Activated naive CD4-positive, alpha-beta T cell treated with anti-CD3 and anti-CD28 coated beads, Interleukin-2, amount 50 U/mL, for 72 hours (primary cell): ENCODE results near the gene MAST1. TPM values are rescaled to one million over a fixed set of nuclear protein-coding genes. Genes with fewer than 3 reads are reported as not detected.
"Not testable (repeated sequence)": the region's sequence is repeated elsewhere in the genome, so short reads cannot be mapped to it uniquely, and the experiment has no call there.

Source experiments
- ATAC-seq, 2 donors: fragments of 150-1000 bp; cut with Tn5 transposase; 2 replicates each; pipeline ENCODE4 v1.10.0; 2021; ENCODE audit warnings: mild to moderate bottlenecking in 2 of 2, moderate library complexity in 2 of 2
- DNase-seq, 2 donors: peaks; one replicate each; pipeline ENCODE4 v3.0.0; 2021 to 2022; ENCODE audit warnings: low spot score in 2 of 2
- H3K27ac Mint-ChIP-seq, 2 donors: one replicate each; pipeline ENCODE4 v1.8.0; 2022; ENCODE audit warnings: mild to moderate bottlenecking in 2 of 2, mixed read lengths in 2 of 2
- H3K36me3 Mint-ChIP-seq, 2 donors: one replicate each; pipeline ENCODE4 v1.8.0; 2022; ENCODE audit warnings: mixed read lengths in 2 of 2
- H3K9me3 Mint-ChIP-seq, 2 donors: one replicate each; pipeline ENCODE4 v1.8.0; 2022; ENCODE audit warnings: mixed read lengths in 2 of 2
- total RNA-seq, 2 donors: library from RNA; stranded (reverse); gene quantifications; one replicate each; pipeline ENCODE4 v1.2.3, GENCODE V29; 2022

The MAST1 gene
- total RNA-seq, 2 donors from 2014 or later: 0.77 to 4.6 TPM

DNA sequence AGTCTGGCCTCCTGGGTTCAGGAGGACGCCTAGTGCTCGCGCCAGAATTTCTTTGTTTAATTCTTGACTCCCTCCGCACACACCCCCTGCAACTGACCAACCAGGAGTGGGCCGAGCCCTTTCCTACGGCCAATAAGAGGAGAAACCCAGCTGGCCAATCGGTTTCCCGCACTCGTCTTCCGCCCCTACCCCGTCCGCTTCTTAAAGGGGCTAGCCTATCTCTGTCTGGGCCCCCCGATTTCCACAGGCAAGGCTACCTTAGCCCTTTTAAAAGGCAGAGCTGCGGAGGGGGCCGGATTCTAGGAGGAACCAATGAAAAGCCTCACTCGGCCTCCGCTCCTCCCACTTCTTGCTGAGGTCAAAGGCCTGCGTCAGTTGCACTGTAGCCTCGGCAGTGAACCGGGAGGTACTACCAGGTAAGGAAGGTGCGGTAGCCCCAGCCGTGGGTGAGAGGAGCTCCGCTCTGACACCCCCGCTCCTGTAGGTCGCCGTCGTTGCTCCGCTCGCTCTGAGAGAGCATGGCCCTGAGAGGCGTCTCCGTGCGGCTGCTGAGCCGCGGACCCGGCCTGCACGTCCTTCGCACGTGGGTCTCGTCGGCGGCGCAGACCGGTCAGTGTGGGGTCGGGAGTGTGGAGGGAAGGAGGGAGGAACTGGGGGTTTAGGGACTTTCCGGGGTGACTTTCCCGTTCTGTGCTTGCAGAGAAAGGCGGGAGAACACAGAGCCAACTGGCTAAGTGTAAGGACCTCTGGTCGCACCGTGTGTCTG is 52.7 kb downstream of the MAST1 start, which contains the start of gene GCDH:
GCDH (plus strand) TSS at position 374 of the 766 bp plus-strand sequence; CDS start at position 519, 145 bp downstream.
- DNase-seq (peak; percentile 91 to 92), ATAC-seq (peak; percentile 93 to 97)
- Mint-ChIP-seq H3K27ac (peak within 1 kb of the TSS; percentile 84 to 93), H3K36me3 (peaks cover 5 to 9% of the 10 kb centered on the region in 2 donors), H3K9me3 (no peaks in the 10 kb centered on the region)

DNA sequence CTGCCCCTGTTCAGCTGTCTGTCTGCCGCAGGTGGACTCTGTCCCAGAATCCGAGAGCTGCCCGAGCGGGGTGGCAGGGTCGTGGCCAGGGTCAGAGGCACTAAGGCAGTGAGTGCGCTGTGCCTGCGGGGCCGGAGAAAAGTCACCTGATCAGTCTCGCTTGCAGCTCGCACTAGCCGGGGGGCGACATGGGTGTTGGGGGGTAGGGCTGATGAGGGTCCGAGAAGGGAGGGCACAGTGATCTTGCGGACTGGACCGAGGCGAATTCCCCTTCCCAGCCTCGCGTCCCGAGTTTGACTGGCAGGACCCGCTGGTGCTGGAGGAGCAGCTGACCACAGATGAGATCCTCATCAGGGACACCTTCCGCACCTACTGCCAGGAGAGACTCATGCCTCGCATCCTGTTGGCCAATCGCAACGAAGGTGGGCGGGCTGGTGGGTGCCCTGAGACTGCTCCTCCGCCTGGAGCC is 53.3 kb downstream of the MAST1 start:
- ATAC-seq (no peak), DNase-seq (no peak)
- H3K27ac Mint-ChIP-seq: peak overlapping the region; percentile 84 to 93
- no peaks in the 10 kb centered on the region for H3K9me3 Mint-ChIP-seq
- peaks cover 5 to 9% of the 10 kb centered on the region in 2 donors for H3K36me3 Mint-ChIP-seq

DNA sequence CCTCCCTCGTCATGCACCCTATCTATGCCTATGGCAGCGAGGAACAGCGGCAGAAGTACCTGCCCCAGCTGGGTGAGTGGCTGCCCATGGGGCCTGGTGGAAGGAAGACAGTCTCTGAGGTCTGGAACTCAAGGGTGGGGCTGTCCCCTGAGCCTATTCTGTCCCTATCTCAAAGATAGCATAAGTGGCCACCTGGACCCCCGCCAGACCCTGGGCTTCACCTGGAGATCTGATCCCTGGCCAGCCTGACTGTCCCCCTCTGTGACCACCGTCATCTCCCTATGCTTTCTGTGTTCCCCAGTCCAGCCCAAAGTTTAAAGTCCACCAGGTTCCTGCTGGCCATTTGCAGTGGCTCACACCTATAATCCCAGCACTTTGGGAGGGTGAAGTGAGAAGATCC is 55.3 kb downstream of the MAST1 start:
- Mint-ChIP-seq H3K9me3 (no peaks in the 10 kb centered on the region), H3K36me3 (peaks cover 5 to 9% of the 10 kb centered on the region in 2 donors), H3K27ac (peak overlapping the region in 1 of 2 donors; percentile 55)
- DNase-seq (no peak), ATAC-seq (no peak)

DNA sequence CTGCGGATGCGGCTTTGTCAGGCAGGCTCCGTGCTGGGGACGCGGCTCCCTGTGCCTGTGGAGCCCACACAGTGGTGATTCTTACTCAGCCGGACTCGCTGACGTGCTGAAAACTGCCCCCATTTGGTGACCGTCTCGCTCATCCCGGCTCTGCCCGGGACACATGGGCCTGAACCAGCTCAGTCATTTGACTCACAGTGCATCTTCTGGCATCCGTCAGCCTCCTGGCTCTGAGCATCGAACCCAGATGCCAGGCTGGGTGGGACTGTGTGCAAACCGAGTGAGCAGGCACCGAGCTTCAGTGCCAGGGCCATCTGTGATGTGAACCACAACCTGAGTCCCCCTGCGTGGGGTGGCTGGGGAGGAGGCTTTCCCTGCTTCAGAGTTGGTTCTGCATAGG is 58.1 kb downstream of the MAST1 start:
- no peak overlapping the region for H3K27ac Mint-ChIP-seq
- peaks cover 0 to 3% of the 10 kb centered on the region in 2 donors for H3K36me3 Mint-ChIP-seq
- ATAC-seq (no peak), DNase-seq (no peak)
- no peaks in the 10 kb centered on the region for H3K9me3 Mint-ChIP-seq

DNA sequence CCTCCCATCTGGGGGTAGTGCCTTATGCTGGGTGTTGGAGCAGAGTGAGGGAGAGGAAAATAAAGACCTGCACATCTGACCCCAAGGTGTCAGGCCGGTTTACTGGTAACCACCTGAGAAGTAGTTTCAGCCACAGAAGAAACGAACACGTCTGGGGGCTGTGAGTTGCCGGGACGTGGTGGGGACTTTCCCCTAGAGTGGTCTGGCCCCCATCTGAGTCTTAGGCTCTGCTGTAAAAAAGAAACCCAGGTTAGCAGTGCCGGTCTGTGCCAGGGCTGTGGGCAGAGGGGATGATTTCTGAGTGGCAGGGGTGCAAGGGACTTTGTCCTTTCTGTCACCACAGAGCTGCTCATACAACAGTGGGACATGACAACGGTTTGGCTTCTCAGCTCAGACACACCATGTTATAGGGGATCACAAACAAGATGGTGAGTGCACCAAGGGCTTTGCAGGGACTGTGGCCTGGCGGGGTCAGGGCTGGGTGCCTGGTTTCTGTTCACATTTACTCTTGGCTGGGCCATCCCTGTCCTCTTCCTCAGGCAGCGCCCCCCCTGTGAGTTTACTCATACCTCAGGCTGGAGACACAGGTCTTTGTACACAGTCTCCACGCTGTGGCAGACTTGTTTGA is 61.7 kb downstream of the MAST1 start:
- Mint-ChIP-seq H3K9me3 (no peaks in the 10 kb centered on the region), H3K36me3 (no peaks in the 10 kb centered on the region), H3K27ac (peak overlapping the region in 1 of 2 donors; percentile 39)
- peak in 1 of 2 donors; percentile 9 for DNase-seq
- ATAC-seq: peak; percentile 81 to 83

DNA sequence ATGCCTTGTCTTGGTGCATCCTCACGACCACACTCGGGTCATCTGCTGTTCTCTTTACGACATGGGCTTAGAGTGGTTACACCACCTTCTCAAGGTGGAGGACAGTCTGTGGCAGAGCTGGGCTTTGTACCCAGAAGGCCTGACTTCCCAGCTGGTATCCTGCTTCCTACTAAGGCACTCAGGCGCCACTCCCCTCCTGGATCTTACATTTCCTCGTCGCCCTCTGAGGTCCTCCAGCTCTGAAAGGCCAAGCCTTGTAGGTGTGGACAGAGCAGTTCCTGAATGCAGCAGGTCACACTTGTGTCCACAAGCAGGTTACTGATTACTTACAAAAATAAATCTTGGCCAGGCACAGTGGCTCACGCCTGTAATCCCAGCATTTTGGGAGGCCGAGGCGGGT is 68.9 kb downstream of the MAST1 start:
- Mint-ChIP-seq H3K36me3 (no peaks in the 10 kb centered on the region), H3K27ac (peak overlapping the region in 1 of 2 donors; percentile 22), H3K9me3 (no peaks in the 10 kb centered on the region)
- ATAC-seq (no peak), DNase-seq (no peak)

DNA sequence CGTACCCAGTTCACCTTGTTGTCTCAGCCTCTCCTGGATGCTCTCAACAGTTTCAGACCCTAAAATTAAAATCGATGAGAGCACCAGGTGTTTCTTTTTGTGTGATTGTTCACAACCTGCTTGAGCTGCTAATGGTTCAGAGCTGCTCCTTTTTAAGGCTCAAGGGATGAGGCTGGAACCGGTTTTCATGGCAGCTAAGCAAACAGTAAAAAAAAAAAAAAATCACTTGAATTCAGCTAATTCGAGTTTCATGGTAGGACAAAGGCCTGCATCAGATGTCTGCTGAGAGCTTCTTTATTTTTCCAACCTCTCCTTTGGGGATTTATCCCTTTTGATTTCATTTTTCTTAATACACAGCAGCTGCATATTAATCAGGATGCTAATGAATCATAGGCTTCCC is 74.3 kb downstream of the MAST1 start:
- H3K27ac Mint-ChIP-seq: no peak overlapping the region
- no peaks in the 10 kb centered on the region for H3K9me3 Mint-ChIP-seq
- ATAC-seq (no peak), DNase-seq (no peak)
- no peaks in the 10 kb centered on the region for H3K36me3 Mint-ChIP-seq

DNA sequence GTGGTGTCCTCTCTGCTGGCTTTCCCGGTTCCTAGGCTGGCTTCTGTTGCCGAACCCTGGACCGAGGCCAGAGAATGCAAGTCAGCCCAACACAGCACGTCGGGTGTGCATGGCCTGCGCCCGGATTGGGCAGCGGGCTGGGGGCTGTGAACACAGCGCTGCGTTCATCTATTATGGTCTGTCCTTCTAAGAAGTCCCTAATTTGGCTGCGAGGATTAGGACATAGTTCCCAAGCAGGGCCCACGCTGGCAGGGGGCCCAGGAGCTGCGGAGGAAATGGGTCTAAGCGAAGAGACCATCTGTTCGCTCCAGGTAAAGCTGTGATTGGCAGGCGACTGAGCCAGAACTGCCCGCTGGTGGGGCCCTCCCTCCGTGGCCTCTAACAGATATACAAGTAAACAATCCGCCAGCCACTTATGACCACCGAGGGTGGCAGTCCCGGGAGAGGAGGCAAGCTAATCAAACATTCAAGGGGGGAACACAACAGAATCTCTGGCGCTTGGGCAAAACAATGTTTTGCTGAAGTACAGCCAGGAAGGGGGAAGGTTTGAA is 74.8 kb downstream of the MAST1 start:
- ATAC-seq: no peak
- no peaks in the 10 kb centered on the region for H3K36me3 Mint-ChIP-seq
- no peak overlapping the region for H3K27ac Mint-ChIP-seq
- no peaks in the 10 kb centered on the region for H3K9me3 Mint-ChIP-seq
- DNase-seq: no peak

DNA sequence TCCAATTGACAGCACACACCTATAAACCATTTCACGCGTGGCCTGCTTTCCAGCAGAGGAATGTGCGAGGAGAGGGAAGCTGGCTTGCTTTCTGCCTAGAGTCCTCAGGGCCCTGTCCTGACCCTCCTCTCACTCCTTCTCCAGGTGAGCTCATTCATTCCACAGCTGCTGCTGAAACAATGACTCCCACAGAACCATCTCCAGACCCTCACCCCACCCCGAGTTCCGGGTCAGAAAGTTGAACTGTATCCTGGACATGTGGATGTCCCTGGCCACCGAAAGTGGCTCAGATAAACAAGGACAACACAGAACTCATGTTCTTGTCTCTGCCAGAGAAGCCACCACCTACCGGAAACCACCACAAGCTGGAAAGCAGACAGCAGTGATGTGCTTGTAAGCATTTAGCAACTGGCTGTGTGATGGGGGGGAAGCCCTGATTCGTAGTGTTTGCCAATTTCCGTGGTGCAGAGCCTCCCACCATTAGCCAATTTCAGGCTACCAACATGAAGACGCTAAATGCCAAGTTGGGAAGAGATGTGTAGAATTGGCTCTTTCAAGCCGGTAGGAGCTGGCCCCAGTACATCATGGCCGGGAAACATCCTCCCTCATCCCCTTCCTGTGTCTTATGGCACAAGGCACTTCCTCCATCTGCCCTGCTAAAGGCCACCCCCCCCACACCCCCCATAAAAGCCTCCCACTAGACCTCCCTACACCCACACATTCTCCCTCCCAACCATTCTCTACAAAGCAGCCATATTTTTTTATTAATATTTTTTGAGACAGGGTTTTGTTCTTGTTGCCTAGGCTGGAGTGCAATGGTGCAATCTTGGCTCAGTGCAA is 75.8 kb downstream of the MAST1 start:
- ATAC-seq: peak; percentile 56 to 65
- H3K36me3 Mint-ChIP-seq: peaks cover 0 to 10% of the 10 kb centered on the region in 2 donors
- peak overlapping the region; percentile 53 to 86 for H3K27ac Mint-ChIP-seq
- H3K9me3 Mint-ChIP-seq: peaks cover 0 to 7% of the 10 kb centered on the region in 2 donors
- peak in 1 of 2 donors; percentile 45 for DNase-seq

DNA sequence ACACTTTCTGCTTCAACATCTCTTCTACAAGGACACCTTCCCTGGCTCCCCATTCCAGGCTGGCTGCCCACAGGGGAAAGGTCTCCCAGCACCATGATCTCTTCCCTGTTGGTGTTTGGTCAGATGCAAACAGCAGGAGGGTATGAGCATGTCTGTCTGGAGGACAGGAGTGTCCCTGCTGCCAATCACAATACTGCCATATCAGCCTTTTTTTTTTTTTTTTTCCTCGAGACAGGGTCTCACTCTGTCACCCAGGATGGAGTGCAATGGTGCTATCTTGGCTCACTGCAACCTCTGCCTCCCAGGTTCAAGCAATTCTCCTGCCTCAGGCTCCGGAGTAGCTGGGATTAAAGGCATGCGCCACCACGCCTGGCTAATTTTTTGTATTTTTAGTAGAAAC is 77.5 kb downstream of the MAST1 start:
- not testable (repeated sequence) for ATAC-seq, H3K27ac Mint-ChIP-seq, H3K9me3 Mint-ChIP-seq, DNase-seq
- peaks cover 0 to 19% of the 10 kb centered on the region in 2 donors for H3K36me3 Mint-ChIP-seq

DNA sequence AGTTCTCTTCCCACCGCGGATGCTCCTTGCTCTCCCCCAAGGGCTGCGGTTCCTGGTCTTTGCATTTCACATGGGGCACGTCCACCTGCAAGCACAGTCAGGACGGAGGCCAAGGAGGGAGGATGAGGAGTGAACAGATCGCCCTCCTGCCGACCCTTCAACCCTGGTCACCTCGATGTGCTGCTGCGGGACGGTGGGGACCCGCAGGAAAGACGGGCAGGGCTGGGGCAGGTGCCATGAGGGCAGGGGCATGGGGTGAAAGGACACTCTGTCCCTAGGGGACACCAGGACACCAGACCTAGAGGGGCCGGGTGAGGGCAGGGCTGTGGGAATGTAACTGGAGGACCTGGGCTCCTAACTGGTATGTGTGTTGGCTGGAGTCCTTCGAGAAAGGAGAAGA is 79.9 kb downstream of the MAST1 start:
- DNase-seq (no peak), ATAC-seq (no peak)
- Mint-ChIP-seq H3K9me3 (peaks cover 0 to 7% of the 10 kb centered on the region in 2 donors), H3K36me3 (peaks cover 0 to 30% of the 10 kb centered on the region in 2 donors), H3K27ac (peak overlapping the region; percentile 92 to 95)

DNA sequence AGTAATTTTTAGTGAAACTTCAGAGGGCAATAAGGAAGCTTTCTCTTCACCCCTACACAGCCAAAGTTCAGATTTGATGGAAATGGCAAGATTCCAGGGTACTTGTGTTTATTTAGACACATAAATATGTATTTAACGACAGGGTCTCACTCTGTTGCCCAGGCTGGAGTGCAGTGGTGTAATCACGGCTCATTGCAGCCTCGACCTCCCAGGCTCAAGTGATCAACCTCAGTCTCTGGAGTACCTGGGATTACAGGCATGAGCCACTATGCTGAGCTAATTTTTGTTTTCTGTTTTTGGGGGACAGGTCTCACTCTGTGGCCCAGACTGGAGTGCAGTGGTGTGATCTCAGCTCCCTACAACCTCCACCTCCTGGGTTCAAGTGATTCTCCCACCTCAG is 82.7 kb downstream of the MAST1 start:
- peaks cover 0 to 7% of the 10 kb centered on the region in 2 donors for H3K9me3 Mint-ChIP-seq
- no peak for ATAC-seq
- no peak for DNase-seq
- peaks cover 0 to 41% of the 10 kb centered on the region in 2 donors for H3K36me3 Mint-ChIP-seq
- peak overlapping the region; percentile 44 to 92 for H3K27ac Mint-ChIP-seq

DNA sequence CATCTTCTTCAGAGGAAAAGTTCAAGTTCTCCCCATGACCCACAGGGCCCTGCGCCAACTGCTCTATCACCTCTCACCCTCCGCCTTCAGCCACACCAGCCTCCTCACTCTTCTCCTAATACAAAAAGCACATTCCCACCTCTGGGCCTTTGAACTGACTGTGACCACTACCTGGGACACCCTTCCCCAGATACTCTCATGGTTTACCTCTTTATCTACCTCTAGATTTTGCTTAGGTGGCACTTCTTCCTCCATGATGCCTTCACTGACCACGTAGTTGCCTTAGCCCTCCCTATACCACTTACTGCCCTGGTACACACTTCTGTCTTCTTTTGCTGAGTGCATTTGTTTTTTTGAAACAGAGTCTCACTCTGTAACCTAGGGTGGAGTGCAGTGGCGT is 84.6 kb downstream of the MAST1 start:
- ATAC-seq (no peak), DNase-seq (no peak)
- H3K9me3 Mint-ChIP-seq: peaks cover 0 to 7% of the 10 kb centered on the region in 2 donors
- peaks cover 8 to 51% of the 10 kb centered on the region in 2 donors for H3K36me3 Mint-ChIP-seq
- no peak overlapping the region for H3K27ac Mint-ChIP-seq
